Fibroblast of the conjunctiva (primary cell): ENCODE results near the gene TBXAS1.

Experiments used
- DNase-seq: peaks from one replicate; pipeline ENCODE4 v3.0.0-alpha.2; 2010; ENCODE audit warnings: low read depth

TBXAS1 gene

DNA sequence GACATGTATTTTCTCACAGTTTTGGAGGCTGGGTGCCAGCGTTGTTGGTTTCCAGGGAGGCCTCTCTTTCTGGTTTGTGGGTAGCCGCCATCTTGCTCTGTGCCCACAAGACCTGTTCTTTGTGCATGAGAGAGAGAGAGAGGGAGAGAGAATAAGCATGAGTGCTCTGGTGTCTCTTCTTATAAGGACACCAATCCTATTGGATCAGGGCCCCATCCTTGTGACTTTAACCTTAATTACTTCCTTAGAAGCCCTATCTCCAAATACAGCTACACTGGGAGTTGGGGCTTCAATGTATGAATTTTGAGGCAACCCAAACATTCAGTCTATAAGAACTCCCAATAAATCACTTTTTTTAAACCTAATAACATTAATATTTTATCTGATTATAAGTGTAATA lies 119.1 kb downstream of the TBXAS1 start:
- no peak for DNase-seq

DNA sequence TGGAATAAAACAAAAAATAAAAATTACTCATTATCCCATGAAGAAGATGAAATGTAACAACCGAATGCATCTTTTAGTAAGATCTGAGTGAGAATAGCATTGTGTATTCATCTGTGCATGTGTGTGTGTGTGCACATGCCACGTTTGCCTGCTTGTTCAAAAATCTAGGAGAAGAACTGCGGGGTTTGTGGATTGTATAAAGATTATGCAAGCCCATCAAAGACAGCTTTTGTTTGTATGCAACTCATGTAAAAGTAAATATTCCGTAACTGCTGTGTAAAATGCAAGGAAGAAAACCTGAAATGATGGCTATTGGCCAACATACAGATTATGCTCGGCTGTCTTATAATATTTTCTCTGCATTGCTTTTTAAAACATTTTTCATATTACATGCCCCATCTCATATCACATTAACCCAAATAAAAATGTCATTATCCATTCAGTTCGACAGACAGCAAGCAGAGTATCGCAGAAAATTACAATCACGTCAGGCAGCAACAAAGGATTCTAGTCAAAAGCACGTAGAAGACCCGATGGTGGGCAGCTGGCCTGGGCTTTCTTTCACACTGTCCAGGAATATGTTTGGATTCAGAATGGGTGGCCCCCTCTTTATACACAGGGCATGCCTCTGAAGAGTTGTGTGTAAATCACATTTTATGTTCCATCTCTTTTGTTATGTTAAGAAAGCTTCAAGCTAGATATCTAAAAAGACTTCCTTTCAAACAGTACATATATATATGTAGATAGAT lies 119.7 kb downstream of the TBXAS1 start:
- DNase-seq, result no peak

DNA sequence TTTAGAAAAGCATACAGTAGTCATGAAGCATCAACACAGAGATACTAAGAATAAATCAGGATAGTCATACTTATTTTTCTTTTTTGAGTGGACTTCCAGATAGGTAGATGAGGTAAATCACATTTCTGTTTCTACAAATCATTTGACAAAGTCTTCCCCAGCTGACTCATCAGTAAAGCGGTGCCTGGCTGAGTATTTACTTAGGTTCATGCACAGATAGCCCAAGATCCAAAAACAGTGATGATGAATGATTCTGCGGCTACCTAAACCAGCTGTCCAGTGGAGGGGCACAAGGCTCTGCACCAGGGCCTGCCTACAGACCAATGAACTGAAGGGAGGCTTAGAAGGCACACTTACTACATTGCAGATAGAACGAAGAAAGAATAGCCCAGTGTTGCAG lies 120.6 kb downstream of the TBXAS1 start:
- no peak for DNase-seq

DNA sequence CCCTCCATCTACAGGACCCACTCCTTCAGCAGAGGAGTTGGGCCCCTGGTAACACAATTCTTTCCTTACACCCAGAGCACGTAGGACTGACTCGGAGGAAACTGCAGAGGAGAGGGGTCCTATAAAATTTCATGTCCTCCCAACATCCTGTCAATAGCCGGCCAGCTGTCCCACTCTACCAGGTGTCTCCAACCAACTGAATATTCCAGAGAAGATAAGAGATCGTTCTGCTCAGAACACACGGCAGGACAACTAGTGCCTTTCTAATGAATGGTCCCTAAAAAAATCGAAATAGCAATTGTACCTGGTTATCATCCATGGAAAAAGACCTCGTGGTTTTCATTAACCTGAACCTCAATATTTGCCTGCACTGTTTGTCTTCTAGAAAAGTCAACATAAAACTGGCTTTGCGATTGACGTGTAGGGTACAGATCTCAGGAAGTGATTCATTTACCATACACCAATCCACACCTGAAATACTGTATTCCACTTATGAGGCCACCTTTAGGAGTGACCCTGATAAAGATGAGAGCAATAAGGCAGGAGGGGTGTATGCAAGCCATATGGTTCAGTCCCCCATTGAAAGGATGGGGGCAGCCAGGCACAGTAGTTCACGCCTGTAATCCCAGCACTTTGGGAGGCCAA lies 121.9 kb downstream of the TBXAS1 start:
- no peak for DNase-seq

DNA sequence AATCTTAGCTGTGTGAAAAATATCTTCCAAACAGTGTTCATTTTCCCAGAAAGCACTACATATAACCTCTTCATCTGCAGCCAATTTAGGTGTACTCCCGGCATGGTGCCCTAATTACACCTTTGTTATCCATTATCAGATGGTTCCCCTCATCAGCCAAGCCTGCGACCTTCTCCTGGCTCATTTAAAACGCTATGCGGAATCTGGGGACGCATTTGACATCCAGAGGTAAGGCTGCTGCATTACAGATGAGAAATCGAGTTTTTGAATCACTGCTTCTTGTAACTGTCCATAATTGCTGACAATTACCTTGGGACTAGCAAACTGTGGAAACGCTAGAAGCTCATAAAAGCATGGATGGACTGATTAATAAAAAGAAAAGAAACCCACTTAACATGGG lies 124.2 kb downstream of the TBXAS1 start:
- no peak for DNase-seq

DNA sequence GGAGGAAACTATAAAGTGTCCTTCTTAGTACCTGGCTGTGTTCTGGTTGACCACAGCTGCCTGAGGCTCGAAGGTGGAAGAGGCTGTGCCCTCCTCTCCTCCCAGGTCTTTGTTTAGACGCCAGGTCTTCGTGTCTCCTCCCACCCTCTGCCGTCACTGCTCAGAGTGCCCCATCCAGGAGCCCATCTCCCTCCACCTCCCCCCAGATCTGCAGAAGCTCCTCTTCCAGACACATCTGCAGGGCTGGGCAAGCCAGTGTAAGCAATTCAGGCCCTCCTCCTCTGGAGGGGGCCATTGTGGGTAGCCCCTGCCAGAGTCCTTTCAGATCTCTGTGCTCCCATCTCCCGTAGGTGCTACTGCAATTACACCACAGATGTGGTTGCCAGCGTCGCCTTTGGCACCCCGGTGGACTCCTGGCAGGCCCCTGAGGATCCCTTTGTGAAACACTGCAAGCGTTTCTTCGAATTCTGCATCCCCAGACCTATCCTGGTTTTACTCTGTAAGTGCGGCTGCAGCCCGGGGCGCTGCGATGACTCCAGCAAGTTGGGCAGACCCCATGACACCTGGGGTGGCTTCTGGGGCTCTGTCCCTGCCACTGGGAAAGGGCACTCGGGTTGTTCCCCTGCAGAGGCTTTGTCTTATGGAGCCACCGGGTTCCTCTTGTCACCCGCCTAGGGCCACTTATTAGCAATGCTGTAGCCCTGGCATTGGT lies 126.2 kb downstream of the TBXAS1 start:
- DNase-seq, result no peak

DNA sequence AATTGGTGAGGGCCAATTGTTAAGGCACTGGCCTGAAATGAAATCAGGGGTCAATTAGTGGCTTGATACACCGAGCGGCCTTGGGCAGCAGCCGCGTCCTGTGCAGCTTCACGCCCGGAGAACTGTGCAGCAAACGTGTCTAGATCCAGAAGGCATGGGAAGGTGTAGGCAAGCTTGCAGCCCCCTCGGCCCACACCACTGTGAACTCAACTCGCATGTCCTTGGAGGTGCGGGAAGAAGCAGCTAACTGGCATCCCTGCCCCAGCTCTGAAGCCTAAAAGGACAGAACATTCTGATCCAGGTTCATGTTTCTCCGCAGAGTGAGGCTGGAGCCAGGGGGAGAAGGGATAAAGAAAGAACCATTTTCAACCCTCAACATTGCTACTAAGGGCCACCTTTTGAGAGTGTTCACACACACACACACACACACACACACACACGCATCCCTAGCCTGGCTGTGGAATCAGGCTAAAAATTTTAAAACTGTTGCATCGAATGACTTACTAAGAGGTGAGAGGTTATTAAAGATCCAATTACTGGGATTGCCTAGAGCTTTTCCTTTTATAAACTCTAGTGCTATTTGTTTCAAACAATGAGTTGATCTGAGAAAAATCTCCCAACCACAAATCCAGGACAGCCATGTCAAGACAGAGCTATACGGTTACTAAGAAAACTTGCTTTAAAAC lies 129.7 kb downstream of the TBXAS1 start:
- DNase-seq, result peak; percentile 78

DNA sequence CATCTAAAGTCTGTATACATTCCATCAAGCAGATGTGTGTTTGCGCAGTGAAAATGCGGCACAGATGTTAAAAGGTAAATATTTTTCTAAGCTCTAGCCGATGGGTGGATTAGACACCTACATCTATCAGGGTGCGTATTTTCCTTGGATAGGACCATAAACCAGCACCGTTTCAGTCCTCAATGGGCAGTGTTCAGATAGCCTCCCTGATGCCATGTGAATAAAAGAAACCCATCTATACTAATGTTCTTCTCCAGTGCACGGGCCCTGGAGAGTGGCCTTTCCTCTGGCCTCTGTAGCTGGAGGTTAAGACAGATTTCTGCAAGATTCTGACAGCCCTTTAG lies 130.2 kb downstream of the TBXAS1 start:
- DNase-seq, result no peak

DNA sequence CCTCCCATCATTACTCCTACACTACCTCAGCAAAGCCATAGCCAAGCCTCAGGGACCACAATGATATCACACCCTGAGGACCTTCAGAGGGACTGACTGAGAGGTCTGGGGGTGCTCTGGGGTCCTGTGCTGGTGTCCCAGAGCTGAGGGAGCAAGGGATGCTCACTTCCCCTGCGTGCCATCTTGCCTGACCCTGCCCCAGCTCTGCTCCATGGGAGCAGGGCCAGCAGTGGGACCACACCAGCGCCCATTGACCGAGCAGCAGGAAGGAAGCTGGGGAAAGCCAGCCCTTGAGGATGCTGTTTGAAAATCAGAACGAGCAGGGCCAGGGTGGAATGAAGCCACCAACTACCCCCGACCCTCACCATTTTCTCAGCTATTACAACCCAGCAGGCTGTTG lies 130.7 kb downstream of the TBXAS1 start:
- DNase-seq, result no peak

DNA sequence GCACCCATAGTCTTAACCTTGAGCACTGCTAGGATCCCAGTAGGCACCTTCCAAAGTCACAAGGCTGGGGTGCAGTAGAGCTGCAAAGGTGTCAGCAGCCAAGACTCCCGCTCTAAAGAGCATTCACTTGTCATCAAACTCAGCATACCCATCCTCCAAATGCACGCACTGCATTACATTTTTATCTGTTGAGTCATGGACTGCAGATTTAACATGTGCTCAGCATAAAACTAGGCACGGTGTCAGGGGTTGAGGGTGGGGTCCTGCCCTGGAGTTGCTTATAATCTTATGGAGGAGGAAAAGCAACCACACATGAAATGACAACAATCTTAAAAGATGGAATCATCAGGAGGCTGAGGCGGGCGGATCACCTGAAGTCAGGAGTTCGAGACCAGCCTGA lies 131.1 kb downstream of the TBXAS1 start:
- peak; percentile 50 for DNase-seq

DNA sequence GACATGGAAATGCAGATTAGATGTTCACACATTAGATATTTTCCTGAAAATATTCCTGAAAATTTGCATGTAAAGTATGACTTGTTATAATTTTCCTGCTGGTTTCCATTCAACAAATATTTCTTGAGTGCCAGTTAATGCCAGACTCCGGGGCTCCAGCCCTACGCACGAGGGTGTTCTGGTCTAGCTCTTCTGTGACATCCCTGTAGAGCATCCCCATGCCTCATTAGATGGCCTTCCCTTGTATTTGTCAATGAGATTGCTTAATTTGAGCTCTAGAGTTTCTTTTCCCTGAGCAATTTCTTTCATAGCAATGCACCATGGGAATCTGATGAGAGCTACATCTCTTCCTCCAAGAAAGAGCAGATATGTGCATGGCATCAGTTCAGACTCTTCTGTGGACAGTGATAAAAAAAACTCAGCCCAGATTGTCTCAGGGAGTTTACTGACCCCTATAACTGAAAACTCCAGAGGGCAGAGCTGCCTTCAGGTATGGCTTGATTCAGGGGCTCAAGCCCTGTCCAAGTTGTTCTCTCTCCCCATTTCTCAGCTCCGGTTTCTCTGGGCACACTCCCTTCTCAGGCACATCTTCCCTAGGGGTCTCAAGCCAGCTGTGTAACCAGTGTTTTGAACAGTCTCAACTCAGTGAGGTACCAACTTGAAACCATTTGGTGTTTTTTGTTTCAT lies 137.0 kb downstream of the TBXAS1 start:
- no peak for DNase-seq

DNA sequence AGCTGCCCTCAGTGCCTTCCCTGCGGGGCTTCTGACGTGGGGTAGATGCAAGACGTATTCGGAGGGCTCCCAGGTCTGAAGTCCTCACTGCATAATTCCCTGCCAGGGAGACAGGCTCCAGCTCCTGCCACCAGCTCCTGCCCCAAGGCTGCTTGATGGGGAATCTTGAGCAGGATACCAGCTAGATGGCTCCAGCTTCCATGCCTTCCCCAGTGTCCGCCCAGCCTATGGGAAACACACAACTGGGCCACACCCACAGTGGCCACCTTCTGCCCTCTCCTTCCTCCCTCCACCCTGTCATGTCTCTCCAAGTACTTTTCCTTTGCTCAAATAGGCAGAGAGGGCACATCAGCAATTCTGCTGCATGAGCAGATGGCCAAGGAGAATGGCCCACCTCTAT lies 137.9 kb downstream of the TBXAS1 start:
- DNase-seq, result no peak

DNA sequence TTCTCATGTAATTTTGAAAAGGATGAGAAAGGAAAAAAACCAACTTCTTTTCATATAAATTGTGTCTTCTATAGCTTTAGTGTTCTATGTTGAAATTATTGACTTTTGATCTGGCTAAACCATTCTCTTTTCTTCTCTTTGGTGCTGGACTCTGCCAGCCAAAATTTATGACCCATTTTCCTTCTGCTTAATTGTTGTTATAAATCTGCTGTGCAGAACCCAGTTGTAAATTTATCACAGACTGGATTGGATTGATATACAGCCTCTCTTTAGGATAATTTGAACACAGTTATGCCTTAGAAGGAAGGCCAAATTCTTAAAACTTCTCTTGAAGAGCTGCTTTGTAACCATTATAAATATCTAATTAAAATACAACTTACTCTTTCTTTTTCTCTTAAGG lies 139.9 kb downstream of the TBXAS1 start:
- no peak for DNase-seq

DNA sequence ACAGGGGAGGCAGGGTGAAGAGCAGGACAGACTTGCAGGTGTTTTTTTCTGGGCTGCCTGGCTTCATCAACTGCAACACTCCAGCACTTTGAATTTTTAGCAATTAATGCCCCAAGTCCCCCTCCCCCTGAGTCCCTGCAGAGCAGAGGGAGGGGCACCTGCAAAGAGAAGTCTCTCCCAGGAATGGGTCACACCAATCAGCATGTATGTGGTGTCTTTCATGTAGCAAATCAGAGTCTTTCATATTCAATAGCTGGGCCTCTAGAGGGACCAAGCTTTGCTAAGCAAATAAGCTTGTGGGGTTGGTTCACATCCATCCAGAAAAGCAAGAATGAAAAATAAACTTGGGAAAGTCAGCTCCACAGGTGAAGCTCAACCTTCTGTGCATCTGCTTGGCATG lies 143.0 kb downstream of the TBXAS1 start:
- no peak for DNase-seq

DNA sequence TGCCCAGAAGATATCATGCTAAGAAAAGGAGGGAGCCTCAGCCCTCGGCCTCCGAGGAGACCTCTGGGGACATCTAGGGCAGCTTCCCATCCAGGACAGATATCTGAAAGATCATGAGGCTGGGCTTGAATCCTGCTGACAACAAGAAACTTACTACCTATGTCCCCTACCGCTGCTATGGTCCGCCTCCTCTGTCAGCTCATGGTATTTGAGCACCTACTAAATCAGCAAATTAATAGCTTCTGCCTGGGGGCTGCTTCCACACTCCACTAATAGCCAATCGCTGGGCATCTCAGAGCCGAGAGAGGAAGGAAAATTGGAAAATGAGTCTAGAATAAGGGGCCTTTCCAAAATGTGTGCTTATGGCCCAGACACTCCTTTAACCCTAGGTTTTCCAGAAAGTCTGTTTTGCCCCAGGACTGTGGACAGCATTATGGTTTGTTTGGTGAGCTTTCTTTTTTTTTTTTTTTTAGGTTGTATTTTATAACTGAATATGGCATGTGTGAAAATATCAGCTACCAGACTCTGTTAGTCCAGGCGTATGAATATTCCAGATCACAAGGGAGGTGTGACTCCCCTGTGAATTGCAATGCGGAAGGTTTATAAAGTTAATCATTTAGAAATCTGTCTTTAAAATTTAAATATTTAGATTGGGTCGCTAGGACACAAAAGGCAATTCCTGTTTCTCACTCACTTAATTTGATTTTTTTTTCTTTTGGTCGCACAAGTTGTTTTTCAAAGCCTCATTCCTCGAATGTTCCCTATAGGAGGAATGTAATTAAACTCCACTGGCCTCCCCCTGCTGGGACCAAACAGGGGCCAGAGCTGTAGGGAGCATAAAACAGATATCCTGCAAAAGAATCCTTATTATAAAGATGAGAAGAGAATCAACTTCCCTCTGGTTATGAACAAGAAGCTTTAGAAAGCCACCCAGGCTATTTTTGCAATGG lies 144.3 kb downstream of the TBXAS1 start:
- DNase-seq, result no peak

DNA sequence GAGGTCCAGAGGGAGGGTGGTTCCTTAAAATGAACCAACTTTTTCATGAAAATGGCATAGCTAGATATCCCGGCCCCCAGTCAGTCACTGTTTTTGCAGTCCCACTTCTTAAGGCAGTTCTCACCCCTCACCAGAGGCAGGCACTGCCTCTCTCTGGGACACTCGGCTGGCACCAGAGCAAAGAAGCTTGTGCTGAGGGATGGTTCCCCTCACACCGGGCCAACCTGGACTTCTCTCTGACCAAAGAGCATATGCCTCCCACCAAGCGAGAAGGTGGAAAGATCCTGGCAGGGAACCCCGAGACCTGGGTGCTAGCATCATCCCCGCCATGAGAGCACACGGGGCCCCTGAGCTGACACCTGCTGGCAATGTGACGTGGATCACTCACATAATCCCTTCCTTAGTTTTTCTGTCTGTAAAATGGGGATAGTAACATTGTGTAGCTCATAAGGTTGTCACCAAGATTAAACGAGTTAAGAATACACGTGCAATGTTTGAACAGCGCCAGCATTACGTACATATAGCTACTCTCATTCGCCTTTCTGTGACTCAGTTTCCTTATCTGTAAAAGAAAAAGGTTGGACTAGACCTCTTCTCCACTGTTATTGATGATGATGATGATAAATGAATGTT lies 145.2 kb downstream of the TBXAS1 start:
- DNase-seq, result no peak

DNA sequence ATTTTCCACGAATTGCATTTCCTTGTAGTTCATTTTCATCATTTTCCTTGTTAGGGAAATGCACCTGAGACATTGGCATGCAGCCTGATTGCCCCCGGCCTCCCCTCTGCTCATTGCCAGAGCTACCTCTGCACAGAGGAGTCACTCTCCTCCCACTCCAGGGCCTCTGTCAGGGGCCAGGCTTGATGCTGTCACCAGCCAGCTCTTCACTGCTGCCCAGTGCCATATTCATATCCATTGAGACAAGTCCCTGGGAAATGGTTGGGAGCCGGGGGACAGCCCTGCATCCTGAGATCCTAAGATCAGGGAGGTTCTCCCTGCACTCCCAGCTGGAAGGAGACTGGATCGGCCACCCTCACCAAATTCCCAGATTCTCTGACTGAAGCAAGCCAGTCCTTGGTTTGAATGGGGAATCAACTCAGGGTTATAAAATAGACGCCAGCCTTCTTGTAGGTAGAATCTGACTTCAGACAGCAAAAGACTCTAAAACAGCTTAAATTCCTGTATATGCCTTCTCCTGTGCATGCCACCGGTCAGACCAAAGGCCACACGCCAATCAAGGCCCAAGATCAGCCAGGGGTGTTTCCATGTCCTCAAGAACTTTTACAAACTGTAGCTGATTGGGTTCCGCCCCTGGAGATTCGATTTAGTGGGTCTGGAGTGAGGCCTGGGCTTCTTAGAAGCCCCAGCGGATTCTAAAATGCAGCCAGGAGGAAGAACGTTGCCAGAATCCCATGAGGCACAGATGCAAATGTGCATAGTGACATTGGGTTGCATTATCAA lies 147.2 kb downstream of the TBXAS1 start:
- DNase-seq, result no peak

DNA sequence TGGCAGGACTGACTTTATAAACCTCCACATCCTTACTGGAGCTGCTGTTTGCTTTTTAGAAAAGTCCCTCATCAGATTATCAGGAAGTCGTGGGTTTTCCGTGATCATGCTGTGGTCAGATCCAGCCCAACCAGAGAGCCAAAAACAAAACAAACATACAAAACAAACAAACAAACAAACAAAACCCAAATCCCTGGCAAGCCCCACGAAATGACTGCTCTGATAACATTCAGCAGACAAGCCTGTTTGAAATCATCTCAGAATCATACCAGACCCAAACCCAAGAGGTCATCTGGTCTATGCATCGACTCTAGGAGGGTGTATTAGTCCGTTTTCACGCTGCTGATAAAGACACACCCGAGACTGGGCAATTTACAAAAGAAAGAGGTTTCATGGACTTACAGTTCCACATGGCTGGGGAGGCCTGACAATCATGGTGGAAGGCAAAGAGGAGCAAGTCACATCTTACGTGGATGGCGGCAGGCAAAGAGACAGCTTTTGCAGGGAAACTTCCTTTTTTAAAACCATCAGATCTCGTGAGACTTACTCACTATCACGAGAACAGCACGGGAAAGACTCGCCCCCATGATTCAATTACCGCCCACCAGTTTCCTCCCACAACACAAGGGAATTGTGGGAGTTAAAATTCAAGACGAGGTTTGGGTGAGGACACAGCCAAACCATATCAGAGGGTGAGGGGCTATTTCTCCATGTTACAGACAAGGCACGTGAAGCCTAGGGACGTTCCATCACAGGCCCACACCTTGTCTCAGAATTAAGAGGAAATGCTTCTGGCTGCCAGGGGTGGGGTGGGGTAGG lies 148.0 kb downstream of the TBXAS1 start:
- no peak for DNase-seq

DNA sequence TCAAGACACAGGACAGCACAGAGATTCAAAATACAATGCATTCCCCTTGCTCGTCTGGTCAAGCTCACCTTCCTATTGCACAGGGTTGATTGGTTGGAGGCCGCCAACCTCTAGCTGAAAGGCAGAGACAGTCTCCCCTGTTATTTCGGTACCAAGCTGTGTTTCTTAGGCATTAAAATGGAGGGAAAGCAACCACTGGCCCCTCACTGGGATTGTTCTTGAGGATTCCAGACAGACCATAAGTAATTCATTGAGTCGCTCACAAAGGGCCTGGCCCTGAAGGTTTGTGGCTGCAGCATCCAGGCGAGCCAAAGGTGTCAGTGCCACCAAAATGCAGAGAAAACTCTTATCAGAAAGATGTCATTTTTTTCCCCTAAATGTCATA lies 152.4 kb downstream of the TBXAS1 start:
- DNase-seq, result no peak
